Measurements from ENCODE around the gene BZW2.

GRCh38 chr7:16685535-16685934 lies 39.6 kb downstream of the BZW2 start:
- TF ChIP-seq CTCF (IDR thresholded peaks at IDR 0.05) (no peak), POLR2A (IDR thresholded peaks at IDR 0.05) (no peak)
